HG03520 (cell line): Measurements from ENCODE around the gene CHTF18.
"Not testable (repeated sequence)": the region's sequence is repeated elsewhere in the genome, so short reads cannot be mapped to it uniquely, and the experiment has no call there.

ENCODE experiments used
- ATAC-seq: cut with Tn5 transposase; IDR thresholded peaks from one replicate; pipeline ENCODE4 v1.9.1; 2021; ENCODE audit warnings: mild to moderate bottlenecking, moderate library complexity; ENCODE audit not compliant: unreplicated experiment

The CHTF18 gene

DNA sequence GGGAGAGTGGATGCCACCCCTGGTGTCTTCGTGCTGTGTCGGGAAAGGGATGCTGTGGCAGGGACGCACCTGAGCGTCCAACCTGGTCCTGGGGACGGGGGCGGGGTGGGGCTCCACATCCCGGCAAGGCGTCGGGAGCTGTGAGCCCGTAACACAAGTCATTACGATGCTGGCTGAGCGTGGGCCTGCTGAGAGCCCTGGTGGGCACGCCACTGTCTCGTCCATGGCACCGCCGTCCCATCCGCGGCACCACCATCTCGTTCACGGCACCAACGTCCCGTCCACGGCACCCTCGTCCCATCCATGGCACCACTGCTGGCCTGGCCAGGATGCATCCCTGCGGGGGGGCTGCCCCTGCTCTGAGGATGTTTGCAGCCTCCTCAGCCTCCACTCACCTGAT, 36.2 kb downstream of the CHTF18 start:
- no peak for ATAC-seq

DNA sequence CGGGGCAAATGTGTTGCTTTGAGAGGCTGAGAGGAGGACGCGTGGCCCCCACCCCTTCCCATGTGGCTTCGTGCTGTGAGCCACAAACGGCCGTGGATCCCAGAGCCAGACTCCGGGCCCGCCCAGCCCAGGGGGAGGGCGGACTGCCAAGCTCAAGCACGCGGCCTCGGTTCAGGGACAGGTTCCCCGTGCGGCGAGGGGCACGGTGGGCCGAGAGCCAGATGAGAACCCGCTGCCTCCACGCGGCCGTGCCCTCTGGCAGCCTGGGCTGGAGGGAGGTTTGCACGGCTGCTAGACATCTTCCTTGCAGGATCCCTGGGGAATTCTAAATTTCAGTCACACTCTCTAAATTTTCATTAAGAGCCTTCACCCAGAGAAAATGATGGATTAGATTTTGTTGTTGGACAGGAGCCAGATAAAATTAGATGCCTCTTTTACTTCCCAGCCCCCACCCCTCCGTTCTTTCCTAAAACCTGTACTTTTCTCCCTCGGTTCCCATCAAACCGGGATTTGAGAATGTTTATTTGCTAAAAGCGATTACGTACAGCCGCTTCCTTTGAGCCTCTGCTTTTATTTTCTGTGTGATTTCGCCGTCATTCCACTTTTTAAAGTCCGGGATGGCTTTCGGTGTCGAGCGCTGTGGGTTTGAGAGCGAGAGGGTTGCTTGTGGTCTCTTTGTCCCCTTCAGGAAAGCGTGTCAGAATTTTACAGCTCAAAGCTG, 37.1 kb downstream of the CHTF18 start:
- no peak for ATAC-seq

DNA sequence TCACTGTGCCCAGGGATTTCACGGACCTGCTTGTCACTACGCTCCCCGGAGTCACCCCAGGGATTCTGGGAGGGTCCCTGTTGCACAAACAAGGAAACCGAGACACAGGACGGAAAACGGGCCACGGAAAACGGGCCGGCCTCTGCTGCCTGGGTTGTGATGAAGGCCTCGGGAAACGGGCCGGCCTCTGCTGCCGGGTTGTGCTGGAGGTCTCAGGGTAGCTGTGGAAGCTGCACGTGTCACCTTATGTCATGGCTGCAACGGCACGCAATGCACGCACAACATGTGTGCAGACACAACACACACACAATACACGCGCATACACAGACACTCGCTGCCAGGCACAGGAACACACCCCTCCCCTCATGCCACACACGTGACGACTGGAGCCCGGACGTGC, 39.1 kb downstream of the CHTF18 start:
- no peak for ATAC-seq

DNA sequence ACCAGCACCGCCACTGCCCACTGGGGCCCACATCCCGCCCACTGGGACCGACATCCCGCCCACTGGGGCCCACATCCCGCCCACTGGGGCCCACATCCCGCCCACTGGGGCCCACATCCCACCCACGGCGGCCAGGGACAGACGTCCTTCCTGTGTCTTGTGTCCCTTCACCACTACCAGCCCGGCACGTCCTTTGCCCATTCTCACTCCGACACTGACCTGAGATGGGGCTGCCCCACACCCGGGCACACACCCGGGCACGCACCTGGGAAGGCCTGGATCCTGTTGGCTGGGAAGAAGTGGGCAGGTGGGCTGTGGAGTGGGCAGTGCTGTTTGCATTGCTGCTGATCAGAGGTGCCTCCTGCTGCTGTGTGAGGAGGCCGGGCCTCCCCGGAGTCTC, 40.5 kb downstream of the CHTF18 start:
- no peak for ATAC-seq

DNA sequence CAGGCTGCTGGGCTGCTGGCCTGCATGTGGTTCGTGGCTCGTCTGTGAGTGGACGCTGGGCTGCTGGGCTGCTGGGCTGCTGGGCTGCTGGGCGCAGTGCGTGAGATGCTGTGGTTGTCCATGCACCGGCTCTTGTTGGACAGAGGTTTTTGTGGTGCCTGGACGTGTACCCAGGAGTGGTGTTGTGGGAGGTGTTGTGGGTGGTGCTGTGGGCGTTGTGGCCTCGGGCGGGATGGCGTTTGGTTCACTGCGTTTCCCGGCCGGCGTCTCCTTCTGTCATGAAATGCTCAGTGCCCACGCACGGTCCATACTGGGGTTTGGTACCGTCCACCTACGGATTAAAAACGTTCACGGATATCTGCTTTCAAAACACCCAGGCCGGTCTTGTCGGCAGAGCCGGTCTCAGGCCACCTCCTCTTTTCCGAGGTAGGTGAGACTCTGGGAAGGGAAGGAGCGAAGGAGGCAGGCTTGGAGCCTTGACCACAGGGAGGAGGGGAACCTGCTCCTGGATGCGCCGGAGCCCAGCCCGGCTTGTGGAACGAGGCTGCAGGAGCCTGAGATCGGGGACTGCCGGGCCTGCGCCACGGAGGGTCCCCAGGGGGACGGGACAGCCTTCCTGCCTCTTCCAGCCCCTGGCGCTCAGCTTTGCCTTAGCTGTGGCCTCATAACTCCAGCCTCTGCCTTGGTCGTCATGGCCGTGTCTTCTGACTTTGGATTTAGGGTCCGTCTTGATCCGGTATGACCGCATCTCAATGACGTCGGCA, 41.9 kb downstream of the CHTF18 start:
- no peak for ATAC-seq

DNA sequence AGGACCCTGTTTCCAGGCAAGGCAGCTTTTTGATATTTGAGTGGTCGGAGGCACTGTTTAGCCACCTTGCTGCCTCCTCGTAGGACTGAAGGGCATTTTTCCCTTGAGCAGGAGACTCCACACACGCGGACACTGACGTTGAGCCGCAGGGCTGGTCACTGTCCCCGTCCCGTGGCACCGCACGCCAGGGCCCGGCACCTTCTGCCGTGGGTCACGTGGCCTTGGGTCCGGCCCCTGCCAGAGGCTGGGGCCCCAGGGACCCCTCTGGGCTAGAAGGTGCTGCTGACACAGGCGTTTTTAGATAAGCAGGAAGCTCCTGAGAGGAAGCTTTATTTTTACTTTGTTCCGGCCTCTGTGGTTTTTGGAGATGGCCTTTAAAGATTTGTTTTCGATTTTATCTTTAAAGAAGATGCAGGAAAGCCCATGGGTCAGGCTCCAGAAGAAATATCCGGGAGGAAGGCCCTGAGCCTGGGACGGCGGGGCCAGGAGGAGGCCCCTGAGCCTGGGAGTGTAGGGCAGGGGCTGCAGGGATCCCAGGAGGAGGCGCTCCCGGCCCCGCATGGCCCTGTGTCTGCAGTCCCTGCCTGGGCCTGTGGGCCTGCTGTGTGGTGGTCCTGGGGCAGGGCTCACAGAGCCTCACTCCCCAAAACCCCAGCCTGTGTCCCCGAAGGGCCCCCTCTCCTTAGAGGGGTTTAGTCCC, 42.6 kb downstream of the CHTF18 start:
- ATAC-seq: no peak

DNA sequence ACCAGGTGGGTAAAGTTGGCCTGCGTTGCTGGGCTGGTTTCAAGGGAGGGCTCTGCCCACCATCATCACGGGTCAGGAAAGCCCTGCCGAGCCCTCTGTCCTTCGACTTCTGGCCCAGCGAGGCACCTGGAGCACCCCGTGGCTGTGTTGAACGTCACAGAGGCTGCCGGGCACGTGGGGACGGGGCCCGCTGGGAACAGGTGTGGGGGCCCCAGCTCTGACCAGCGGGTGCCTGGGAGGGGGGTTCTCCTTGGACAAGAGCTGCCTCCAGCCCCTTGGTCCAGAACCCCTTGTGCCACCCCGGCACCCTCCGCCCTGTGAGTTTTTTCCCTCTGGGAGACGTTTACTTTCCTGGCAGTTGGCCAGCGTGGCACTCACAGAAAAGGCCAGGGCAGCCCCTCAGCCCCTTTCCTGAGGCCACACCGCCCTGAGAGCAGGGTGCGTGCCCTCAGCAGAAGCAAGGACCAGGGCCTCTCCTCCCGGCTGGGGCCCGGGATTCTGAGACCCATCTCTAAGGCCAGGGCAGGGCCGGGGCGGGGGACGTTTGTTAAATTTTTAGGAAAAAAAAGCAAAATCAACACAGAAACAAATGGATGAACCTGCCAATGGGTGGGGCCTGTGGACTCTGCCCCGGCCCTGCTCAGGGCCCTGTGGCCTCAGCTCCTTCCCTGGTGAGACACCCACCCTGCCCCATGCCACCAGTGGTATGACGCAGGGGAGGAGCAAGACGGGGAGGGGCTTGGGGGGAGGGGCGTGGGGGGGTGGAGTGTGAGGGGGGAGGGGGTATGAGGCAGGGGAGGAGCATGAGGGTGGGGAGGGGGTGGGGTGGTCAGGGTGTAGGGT, 43.4 kb downstream of the CHTF18 start:
- ATAC-seq: no peak

DNA sequence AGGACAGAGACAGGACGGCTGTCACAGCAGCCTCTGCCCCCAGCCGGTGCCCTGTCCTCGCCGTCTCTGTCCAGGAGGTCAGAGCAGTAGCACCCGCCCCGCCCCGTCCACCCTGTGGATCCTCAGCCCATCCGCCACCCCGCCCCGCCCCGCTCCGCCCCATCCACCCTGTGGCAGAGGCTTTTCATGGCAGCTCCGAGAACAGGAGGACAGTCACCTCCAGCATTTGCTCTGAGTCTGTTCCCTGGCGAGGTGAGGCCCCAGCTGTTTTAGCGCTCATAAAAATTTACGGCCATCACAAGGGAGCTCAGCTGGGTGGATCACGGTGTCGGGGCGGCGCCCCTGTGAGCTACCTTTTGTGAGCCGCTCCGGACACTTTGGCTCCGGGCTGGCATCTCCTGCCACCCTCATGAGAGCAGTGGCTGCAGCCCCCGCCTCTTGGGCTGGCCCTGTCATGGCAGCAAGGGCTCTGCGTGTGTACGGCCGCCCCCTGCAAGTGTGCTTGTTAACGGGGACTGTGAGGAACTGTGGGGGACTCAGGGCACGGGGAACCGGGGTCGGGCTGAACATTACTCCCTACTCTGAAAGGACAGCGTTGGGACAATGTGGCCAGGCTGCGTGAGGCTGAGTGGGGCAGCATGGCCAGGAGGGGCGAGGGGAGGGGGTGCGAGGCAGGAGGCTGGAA, 44.4 kb downstream of the CHTF18 start:
- no peak for ATAC-seq

DNA sequence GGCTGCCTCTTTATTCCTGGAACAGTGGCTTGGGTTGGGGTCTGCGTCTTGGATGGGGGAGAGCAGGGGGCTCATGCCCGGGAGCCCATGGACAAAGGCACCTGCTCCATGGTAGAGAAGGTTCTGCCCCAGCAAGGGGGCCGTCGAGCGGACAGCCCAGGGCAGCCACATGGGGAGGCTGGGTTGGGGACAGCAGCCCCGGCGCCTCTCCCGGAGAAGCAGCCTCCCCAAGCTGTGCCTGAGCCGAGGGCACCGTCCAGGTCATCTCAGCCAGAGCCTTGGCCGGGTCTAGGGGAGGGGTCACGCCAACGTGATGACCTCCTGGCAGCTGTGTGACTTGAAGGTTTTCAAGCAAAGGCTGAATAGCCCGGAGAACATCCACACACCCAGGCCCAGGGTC, 45.0 kb downstream of the CHTF18 start:
- no peak for ATAC-seq

DNA sequence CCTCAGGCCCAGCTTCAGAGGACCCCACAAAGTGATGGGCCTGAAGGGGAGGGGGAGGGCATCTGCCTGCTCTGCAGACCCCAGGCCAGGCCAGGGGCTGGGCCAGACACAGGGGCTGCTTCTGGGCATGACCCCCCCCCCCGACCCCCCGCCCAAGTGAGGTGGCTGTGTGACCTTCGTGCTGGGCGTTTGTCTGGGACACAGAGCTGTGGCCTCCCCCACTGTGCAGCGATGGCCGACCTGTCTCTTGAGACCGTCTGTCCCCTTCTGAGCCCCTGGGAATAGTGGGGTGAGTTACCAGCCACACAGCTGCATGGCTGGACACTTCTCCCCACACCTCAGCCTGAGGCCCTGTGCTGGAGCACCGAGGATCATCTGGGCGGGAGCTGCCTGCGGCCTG, 47.0 kb downstream of the CHTF18 start:
- ATAC-seq: no peak

DNA sequence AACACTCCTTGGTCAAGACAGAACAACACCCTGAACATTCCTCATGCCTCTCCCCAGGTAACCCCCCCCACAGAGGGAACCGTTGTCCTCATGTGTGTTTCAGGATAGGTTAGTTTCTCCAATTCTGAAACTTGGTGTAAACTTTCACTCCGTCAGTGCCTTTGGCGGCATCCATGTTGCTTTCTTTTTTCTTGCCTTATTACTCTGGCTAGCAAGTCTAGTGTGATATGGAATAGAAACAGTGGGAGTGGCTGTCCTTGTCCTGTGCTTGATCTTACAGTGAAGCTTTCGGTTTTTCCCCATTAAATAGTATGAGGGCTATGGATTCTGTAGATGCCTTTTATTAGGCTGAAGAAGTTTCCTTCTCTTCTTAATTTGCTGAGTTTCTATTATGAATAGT, 47.8 kb downstream of the CHTF18 start:
- no peak for ATAC-seq

DNA sequence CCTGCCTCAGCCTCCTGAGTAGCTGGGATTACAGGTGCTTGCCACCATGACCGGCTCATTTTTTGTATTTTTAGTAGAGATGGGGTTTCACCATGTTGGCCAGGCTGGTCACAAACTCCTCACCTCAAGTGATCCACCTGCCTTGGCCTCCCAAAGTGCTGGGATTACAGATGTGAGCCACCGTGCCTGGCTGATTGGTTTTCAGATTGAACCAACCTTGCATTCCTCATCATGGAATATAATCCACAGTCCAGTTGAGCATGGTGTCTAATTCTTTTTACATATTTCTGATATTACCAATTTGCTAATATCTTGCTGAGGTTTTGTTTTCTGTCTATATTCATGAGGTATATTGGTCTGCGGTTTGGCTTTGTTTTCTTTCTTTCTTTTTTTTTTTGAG, 48.4 kb downstream of the CHTF18 start:
- not testable (repeated sequence) for ATAC-seq

DNA sequence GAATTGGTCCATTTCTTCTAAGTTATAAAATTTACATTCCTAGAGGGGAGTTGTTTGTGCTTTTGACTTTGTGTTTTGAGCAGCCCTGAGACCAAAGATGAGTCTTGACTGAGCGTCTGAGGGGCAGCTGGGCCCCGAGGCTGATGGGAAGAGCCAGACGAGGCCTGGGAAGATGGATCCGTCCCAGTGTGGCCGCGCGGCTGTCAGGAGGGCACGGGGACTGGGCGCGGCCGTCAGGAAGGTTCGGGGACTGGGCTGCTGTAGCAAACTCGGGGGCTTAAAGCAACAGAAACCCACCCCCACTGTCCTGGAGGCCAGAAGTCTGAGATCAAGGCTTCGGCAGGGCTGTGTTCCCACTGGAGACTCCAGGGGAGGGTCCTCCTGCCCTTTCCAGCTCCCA, 50.3 kb downstream of the CHTF18 start:
- no peak for ATAC-seq

DNA sequence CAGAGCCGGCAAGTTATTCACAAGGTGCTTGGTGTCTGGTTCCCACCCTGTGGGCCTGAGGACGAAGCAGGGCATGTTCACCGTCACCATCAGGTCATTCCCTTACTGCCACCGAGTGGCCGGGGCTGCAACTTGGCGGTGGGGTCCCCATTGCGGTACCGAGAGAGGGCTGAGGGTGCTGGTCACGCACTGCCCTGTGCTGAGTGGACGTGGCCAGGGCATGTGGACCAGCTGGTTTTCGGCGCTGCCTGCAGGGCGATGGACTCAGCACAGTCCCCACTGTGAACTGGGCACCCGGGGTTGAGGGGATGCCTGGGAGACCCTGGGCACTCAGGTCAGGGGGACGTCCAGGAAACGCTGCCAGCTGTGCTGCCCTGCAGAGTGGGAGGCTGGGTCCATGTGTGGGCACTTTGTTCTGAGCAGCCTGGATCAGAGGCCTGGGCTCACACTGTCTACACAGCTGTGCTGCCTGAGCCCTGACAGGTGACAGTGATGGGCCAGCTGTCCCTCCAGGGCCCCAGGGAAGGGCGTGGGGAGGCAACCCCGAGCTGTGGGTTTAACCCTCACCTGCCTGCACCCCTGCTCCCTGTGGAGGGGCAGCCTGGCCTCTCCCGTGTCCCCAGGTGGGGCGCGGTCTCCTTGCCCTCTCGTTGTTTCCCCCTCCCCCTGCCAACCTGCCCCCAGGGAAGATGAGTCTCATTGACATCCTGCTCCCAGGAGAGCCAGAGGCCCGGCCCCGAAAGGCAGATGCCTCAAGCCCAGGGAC, 51.4 kb downstream of the CHTF18 start:
- no peak for ATAC-seq

DNA sequence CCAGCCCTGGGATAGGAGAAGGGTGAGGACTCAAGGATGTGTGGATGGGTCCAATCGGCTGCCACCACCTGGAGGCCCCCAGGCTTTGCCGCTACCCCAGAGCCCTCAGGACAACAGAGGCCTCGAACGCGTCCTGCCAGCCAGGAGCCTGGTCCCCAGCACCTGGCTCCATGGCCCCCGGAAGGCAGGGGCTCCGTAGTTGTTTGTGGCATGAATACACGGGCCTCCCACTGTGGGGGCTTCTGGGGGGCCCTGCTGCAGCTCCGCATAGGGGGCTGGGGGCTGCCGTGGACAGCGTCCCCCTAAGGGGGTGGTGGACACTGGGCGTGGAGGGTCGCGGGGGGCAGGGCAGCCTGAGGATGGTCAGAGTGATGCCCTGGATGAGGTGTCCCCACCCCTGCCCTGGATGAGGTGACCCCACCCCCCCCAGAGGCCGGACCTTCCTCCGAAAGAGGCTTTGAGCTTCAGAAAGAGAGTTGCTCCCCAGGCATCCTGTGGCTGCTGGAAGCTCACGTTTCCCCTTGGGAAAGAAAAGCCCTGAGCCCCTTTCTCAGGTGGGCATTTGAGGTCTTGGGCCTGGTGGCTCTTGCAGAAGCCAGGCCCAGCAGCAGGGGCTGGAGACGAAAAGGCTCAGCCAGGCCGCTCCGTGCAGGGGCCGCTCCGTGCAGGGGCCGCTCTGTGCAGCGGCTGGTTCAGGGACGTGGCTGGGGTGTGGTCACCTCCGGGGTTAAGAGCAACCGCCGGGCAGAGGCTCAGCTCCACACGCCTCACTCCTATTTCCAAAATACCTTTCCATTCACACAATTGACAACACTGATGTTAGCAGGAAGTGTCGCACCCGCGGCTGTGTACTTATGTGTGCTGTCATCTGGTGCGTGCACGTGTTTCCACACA, 52.4 kb downstream of the CHTF18 start:
- ATAC-seq: no peak

DNA sequence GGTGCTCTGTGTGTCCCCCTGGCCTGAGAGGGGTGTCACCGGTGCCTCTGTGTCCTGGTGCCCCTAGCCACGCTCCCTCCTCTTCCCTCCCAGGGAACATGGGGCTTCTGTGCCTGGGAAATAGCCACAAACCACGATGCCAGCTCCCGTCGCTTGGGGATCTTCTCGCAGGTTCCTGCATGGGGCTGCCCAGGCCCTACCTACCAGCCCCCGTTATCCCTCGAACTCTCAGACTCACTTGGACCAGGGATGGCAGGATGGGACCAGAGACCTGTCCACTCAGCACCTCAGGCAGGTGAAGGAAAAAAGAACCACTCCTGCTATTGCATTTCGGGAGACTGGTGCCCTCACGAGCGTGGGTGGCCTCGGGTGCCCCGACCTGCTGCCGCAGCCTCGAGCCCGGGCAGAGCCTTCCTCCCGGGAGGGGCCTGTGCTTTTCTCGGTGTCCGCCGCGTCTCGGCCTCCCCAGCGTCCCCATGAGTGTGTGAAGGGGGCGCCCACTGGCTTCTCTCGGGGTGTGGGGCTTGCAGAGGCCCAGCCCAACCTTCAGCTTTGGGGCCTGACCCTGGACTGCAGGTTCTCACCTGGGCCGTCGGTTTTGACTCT, 53.1 kb downstream of the CHTF18 start:
- no peak for ATAC-seq

DNA sequence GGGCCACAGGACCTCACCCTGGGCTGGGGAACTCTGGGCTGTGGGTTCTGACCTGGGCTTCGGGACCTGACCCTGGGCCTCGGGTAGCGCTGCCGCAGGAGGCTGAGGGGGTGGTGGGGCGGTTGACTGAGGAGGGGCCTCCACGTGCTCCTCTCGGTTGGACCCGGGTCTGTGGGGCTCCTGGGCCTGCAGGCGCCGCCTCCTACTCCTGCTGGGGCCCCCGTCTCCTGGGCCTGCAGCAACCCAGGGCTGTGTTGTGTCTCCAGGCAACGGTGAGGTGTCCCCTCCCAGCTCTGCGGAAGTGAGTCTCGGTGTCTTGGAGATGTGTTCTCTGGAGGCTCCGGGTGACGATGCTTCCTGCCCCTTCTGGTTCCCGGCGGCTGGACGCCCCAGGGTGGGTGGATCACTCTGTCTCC, 53.6 kb downstream of the CHTF18 start:
- ATAC-seq: no peak
